Measurements from ENCODE around the gene ETHE1. TPM values are rescaled to one million over a fixed set of nuclear protein-coding genes. Genes with fewer than 3 reads are reported as not detected.

ETHE1 gene
- total and polyA plus RNA-seq, 4 donors = 30.4 to 45.1 (median 34.5) TPM

DNA sequence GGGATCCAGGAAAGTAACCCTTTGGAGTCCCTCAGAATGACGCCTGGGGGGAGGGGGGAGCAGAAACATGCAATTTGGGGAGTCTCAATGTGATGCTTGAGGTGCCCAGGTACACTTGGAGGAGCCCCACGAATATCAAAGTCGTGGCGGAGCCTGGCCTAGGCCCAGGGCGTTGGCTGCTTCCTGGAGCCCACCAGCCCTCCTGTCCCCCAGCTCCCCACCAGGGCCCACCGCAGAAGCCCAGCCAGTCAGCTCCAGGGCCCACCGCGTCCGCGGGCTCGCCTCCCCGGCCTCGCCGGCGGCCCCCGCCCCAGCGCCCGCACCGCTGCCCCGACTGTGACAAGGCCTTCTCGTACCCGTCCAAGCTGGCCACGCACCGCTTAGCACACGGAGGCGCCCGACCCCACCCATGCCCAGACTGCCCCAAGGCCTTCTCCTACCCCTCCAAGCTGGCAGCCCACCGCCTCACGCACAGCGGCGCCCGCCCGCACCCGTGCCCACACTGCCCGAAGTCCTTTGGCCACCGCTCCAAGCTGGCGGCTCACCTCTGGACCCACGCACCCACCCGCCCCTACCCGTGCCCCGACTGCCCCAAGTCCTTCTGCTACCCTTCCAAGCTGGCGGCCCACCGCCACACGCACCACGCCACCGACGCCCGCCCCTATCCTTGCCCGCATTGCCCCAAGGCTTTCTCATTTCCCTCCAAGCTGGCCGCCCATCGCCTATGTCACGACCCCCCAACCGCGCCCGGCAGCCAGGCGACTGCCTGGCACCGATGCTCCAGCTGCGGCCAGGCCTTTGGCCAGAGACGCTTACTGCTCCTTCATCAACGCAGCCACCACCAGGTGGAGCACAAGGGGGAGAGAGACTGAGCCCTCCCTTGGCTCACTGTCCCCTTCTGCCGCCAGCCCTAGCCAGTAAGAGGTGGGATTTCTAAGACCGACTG, 8.1 kb upstream of the ETHE1 start:
- no peak overlapping the region for H3K4me3 ChIP-seq (ENCODE audit: low read depth in 1 of 3, low read length in 3 of 3)
- H3K27me3 ChIP-seq (ENCODE audit: control insufficient read depth in 4 of 4, insufficient read depth in 4 of 4, low read length in 3 of 4) = no peaks in the 10 kb centered on the region
- H3K36me3 ChIP-seq (ENCODE audit: control insufficient read depth in 4 of 4, insufficient read depth in 3 of 4, low read depth in 1 of 4, low read length in 3 of 4) = peaks cover 0 to 5% (median 4%) of the 10 kb centered on the region in 4 donors
- peaks cover 1 to 22% (median 15%) of the 10 kb centered on the region in 4 donors for H3K4me1 ChIP-seq (ENCODE audit: control insufficient read depth in 4 of 4, insufficient read depth in 4 of 4, low read length in 3 of 4)
- no peaks in the 10 kb centered on the region for H3K9me3 ChIP-seq (ENCODE audit: control insufficient read depth in 4 of 4, low read length in 3 of 4)
- WGBS = 67% methylated on average over 62 of the region's 62 CpGs
- H3K9ac ChIP-seq (ENCODE audit: low read depth in 1 of 2, low read length in 2 of 2) = no peak overlapping the region
- TF ChIP-seq, protein P1, sequence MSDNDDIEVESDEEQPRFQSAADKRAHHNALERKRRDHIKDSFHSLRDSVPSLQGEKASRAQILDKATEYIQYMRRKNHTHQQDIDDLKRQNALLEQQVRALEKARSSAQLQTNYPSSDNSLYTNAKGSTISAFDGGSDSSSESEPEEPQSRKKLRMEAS (IDR thresholded peaks at IDR 0.05) = no peak
- TF ChIP-seq FOXA2 (IDR thresholded peaks at IDR 0.05) (no peak), RXRA (IDR thresholded peaks at IDR 0.05) (no peak), FOXA1 (IDR thresholded peaks at IDR 0.05) (no peak), SP1 (IDR thresholded peaks at IDR 0.05) (no peak), HNF4G (IDR thresholded peaks at IDR 0.05) (no peak), RAD21 (IDR thresholded peaks at IDR 0.05) (peak; percentile 44 to 77), JUND (IDR thresholded peaks at IDR 0.05) (no peak), YY1 (IDR thresholded peaks at IDR 0.05) (no peak), HNF4A (conservative IDR thresholded peaks at IDR 0.05) (no peak)
- TF ChIP-seq, protein P2, sequence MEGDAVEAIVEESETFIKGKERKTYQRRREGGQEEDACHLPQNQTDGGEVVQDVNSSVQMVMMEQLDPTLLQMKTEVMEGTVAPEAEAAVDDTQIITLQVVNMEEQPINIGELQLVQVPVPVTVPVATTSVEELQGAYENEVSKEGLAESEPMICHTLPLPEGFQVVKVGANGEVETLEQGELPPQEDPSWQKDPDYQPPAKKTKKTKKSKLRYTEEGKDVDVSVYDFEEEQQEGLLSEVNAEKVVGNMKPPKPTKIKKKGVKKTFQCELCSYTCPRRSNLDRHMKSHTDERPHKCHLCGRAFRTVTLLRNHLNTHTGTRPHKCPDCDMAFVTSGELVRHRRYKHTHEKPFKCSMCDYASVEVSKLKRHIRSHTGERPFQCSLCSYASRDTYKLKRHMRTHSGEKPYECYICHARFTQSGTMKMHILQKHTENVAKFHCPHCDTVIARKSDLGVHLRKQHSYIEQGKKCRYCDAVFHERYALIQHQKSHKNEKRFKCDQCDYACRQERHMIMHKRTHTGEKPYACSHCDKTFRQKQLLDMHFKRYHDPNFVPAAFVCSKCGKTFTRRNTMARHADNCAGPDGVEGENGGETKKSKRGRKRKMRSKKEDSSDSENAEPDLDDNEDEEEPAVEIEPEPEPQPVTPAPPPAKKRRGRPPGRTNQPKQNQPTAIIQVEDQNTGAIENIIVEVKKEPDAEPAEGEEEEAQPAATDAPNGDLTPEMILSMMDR (IDR thresholded peaks at IDR 0.05; ENCODE audit: low read depth, low read length, missing input control) = peak; percentile 47
- TF ChIP-seq, protein P3, sequence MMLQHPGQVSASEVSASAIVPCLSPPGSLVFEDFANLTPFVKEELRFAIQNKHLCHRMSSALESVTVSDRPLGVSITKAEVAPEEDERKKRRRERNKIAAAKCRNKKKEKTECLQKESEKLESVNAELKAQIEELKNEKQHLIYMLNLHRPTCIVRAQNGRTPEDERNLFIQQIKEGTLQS (IDR thresholded peaks at IDR 0.05) = no peak
- TF ChIP-seq, protein P4, sequence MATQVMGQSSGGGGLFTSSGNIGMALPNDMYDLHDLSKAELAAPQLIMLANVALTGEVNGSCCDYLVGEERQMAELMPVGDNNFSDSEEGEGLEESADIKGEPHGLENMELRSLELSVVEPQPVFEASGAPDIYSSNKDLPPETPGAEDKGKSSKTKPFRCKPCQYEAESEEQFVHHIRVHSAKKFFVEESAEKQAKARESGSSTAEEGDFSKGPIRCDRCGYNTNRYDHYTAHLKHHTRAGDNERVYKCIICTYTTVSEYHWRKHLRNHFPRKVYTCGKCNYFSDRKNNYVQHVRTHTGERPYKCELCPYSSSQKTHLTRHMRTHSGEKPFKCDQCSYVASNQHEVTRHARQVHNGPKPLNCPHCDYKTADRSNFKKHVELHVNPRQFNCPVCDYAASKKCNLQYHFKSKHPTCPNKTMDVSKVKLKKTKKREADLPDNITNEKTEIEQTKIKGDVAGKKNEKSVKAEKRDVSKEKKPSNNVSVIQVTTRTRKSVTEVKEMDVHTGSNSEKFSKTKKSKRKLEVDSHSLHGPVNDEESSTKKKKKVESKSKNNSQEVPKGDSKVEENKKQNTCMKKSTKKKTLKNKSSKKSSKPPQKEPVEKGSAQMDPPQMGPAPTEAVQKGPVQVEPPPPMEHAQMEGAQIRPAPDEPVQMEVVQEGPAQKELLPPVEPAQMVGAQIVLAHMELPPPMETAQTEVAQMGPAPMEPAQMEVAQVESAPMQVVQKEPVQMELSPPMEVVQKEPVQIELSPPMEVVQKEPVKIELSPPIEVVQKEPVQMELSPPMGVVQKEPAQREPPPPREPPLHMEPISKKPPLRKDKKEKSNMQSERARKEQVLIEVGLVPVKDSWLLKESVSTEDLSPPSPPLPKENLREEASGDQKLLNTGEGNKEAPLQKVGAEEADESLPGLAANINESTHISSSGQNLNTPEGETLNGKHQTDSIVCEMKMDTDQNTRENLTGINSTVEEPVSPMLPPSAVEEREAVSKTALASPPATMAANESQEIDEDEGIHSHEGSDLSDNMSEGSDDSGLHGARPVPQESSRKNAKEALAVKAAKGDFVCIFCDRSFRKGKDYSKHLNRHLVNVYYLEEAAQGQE (IDR thresholded peaks at IDR 0.05) = no peak
- peak; percentile 64 for DNase-seq (ENCODE audit: low spot score)
- H3K27ac ChIP-seq (ENCODE audit: low read depth in 1 of 2, low read length in 2 of 2) = peak overlapping the region; percentile 7 to 98

DNA sequence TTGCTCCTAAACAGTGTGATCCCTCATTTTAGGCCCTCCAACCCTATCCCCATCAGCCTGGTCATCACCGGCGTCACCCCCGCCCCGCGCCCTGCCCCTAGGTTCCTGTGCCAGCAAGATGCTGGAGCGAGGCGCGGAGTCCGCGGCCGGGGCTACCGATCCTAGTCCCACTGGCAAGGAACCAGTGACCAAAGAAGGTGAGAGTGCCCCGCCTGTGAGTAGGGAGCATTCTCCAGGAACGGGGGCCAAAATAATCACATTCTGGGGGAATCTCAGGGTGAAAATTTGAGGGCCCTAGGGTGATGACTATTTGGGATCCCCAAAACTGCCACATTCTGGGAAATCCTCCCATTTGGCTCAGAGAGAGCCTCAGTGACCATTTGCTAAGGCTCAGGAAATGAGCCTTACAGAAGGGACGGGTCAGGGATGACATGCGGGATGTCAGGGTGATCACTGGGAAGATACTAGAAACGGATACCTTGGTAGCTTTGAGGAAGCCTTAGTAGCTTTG, 7.4 kb upstream of the ETHE1 start:
- peak overlapping the region; percentile 92 to 98 for H3K27ac ChIP-seq (ENCODE audit: low read depth in 1 of 2, low read length in 2 of 2)
- H3K9me3 ChIP-seq (ENCODE audit: control insufficient read depth in 4 of 4, low read length in 3 of 4) = no peaks in the 10 kb centered on the region
- peaks cover 0 to 4% (median 2%) of the 10 kb centered on the region in 4 donors for H3K36me3 ChIP-seq (ENCODE audit: control insufficient read depth in 4 of 4, insufficient read depth in 3 of 4, low read depth in 1 of 4, low read length in 3 of 4)
- no peaks in the 10 kb centered on the region for H3K27me3 ChIP-seq (ENCODE audit: control insufficient read depth in 4 of 4, insufficient read depth in 4 of 4, low read length in 3 of 4)
- H3K4me1 ChIP-seq (ENCODE audit: control insufficient read depth in 4 of 4, insufficient read depth in 4 of 4, low read length in 3 of 4) = peaks cover 1 to 22% (median 15%) of the 10 kb centered on the region in 4 donors
- 36% methylated on average over 17 of the region's 17 CpGs for WGBS
- H3K9ac ChIP-seq (ENCODE audit: low read depth in 1 of 2, low read length in 2 of 2) = no peak overlapping the region
- no peak for DNase-seq (ENCODE audit: low spot score)
- no peak overlapping the region for H3K4me3 ChIP-seq (ENCODE audit: low read depth in 1 of 3, low read length in 3 of 3)
- no peak for TF ChIP-seq TAF1 (conservative IDR thresholded peaks at IDR 0.05)
- TF ChIP-seq, protein P5, sequence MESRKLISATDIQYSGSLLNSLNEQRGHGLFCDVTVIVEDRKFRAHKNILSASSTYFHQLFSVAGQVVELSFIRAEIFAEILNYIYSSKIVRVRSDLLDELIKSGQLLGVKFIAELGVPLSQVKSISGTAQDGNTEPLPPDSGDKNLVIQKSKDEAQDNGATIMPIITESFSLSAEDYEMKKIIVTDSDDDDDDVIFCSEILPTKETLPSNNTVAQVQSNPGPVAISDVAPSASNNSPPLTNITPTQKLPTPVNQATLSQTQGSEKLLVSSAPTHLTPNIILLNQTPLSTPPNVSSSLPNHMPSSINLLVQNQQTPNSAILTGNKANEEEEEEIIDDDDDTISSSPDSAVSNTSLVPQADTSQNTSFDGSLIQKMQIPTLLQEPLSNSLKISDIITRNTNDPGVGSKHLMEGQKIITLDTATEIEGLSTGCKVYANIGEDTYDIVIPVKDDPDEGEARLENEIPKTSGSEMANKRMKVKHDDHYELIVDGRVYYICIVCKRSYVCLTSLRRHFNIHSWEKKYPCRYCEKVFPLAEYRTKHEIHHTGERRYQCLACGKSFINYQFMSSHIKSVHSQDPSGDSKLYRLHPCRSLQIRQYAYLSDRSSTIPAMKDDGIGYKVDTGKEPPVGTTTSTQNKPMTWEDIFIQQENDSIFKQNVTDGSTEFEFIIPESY (IDR thresholded peaks at IDR 0.05) = no peak
- TF ChIP-seq FOXA2 (IDR thresholded peaks at IDR 0.05) = no peak
- TF ChIP-seq, protein P4 (IDR thresholded peaks at IDR 0.05) = no peak
- no peak for TF ChIP-seq HNF4A (conservative IDR thresholded peaks at IDR 0.05)
- TF ChIP-seq JUND (IDR thresholded peaks at IDR 0.05) = no peak
- TF ChIP-seq, protein P1 (IDR thresholded peaks at IDR 0.05) = no peak
- TF ChIP-seq RAD21 (IDR thresholded peaks at IDR 0.05) = no peak
- no peak for TF ChIP-seq SP1 (IDR thresholded peaks at IDR 0.05)
- TF ChIP-seq RXRA (IDR thresholded peaks at IDR 0.05) = no peak
- no peak for TF ChIP-seq NR2F2 (IDR thresholded peaks at IDR 0.05)
- TF ChIP-seq GABPA (IDR thresholded peaks at IDR 0.05 in 1 of 2, conservative IDR thresholded peaks at IDR 0.05 in 1 of 2) = no peak
- TF ChIP-seq, protein P3 (IDR thresholded peaks at IDR 0.05) = no peak

All from liver (tissue), 9 donors.